ENCODE measurements around the gene HOXC12. TPM values are rescaled to one million over a fixed set of nuclear protein-coding genes. Genes with fewer than 3 reads are reported as not detected.
A peak's percentile ranks its signal among the peaks of the same experiment; 100 is the strongest.

HOXC12 gene
- total and polyA plus RNA-seq, 2 donors (not counting 1 experiment from before 2014, with no cell fraction given): not detected

- no peak for TF ChIP-seq EZH2 (IDR thresholded peaks at IDR 0.05; ENCODE audit: borderline replicate concordance, insufficient read depth, low read depth, low read length, poor library complexity, severe bottlenecking)
- TF ChIP-seq CTCF (IDR thresholded peaks at IDR 0.05): peak; percentile 37
- intact Hi-C loops (cut with micrococcal nuclease): no loop called here
- Histone ChIP-seq H3K9me3 (ENCODE audit: control extremely low read depth in 1 of 3, control insufficient read depth in 2 of 3, insufficient read depth in 1 of 3, low read length in 2 of 3) (peaks cover 0 to 78% (median 16%) of the 10 kb centered on the region in 3 donors), H3K27ac (ENCODE audit: low read length in 2 of 2) (no peak overlapping the region), H3K4me2 (replicated peaks; ENCODE audit: low read depth, low read length, poor library complexity, severe bottlenecking) (no peak overlapping the region), H3K36me3 (replicated peaks in 1 of 2; ENCODE audit: control extremely low read depth in 1 of 2, control insufficient read depth in 1 of 2, extremely low read depth in 1 of 2, insufficient read depth in 2 of 2, low read length in 1 of 2) (no peaks in the 10 kb centered on the region), H3K9ac (ENCODE audit: low read length) (no peak overlapping the region), H2AFZ (ENCODE audit: insufficient read depth, low read depth, low read length, poor library complexity, severe bottlenecking) (no peak overlapping the region), H3K4me1 (ENCODE audit: control insufficient read depth in 2 of 2, insufficient read depth in 2 of 2, low read length in 2 of 2) (peaks cover 22 to 31% of the 10 kb centered on the region in 2 donors), H4K20me1 (ENCODE audit: control insufficient read depth, insufficient read depth, low read length, poor library complexity, severe bottlenecking) (no peaks in the 10 kb centered on the region), H3K4me3 (ENCODE audit: control extremely low read depth in 1 of 5, extremely low read depth in 1 of 5, insufficient read depth in 1 of 5, low read depth in 2 of 5, low read length in 4 of 5) (peak overlapping the region in 1 of 5 experiments; percentile 3), H3K27me3 (replicated peaks in 1 of 4; ENCODE audit: control extremely low read depth in 1 of 4, control insufficient read depth in 3 of 4, insufficient read depth in 4 of 4, low read length in 3 of 4) (peaks cover 0 to 97% (median 89%) of the 10 kb centered on the region in 4 experiments), H3K79me2 (ENCODE audit: control insufficient read depth, insufficient read depth, low read length) (no peaks in the 10 kb centered on the region)
- no peaks in the 10 kb centered on the region for H3K9me3 Mint-ChIP-seq (ENCODE audit: insufficient read depth)
- H3K4me1 Mint-ChIP-seq: peaks cover 10% of the 10 kb centered on the region
- peaks cover 82% of the 10 kb centered on the region for H3K27me3 Mint-ChIP-seq
- POLR2A ChIA-PET: no interaction called here
- H3K4me3 Mint-ChIP-seq: no peak overlapping the region
- 10% methylated on average over 5 of the region's 7 CpGs for WGBS (ENCODE audit: insufficient coverage)
- no peak overlapping the region for H3K27ac Mint-ChIP-seq
- CTCF ChIA-PET: interaction anchor here (1.5 kb wide), 1 partner anchor 22 kb away, joined by 4 read pairs; no protein-coding TSS in a partner anchor
- ATAC-seq (ENCODE audit: low read depth): no peak
- DNase-seq: no peak
These were observed 25.6 kb downstream of the HOXC12 start for GRCh38 chr12:53980104-53980801.

- H4K20me1 ChIP-seq (ENCODE audit: control insufficient read depth, insufficient read depth, low read length, poor library complexity, severe bottlenecking): no peaks in the 10 kb centered on the region
- no peak for TF ChIP-seq CTCF (IDR thresholded peaks at IDR 0.05)
- no peak for TF ChIP-seq EZH2 (IDR thresholded peaks at IDR 0.05; ENCODE audit: borderline replicate concordance, insufficient read depth, low read depth, low read length, poor library complexity, severe bottlenecking)
- H3K9me3 ChIP-seq (ENCODE audit: control extremely low read depth in 1 of 3, control insufficient read depth in 2 of 3, insufficient read depth in 1 of 3, low read length in 2 of 3): peaks cover 0 to 78% (median 12%) of the 10 kb centered on the region in 3 donors
- Mint-ChIP-seq H3K4me3 (no peak overlapping the region), H3K9me3 (ENCODE audit: insufficient read depth) (no peaks in the 10 kb centered on the region), H3K27ac (no peak overlapping the region), H3K4me1 (peaks cover 7% of the 10 kb centered on the region), H3K27me3 (peaks cover 81% of the 10 kb centered on the region)
- H3K27me3 ChIP-seq (replicated peaks in 1 of 4; ENCODE audit: control extremely low read depth in 1 of 4, control insufficient read depth in 3 of 4, insufficient read depth in 4 of 4, low read length in 3 of 4): peaks cover 0 to 97% (median 90%) of the 10 kb centered on the region in 4 experiments
- intact Hi-C loops (cut with micrococcal nuclease): no loop called here
- H2AFZ ChIP-seq (ENCODE audit: insufficient read depth, low read depth, low read length, poor library complexity, severe bottlenecking): no peak overlapping the region
- ATAC-seq (ENCODE audit: low read depth): no peak
- peak; percentile 27 for DNase-seq
- no peaks in the 10 kb centered on the region for H3K79me2 ChIP-seq (ENCODE audit: control insufficient read depth, insufficient read depth, low read length)
- peaks cover 23 to 32% of the 10 kb centered on the region in 2 donors for H3K4me1 ChIP-seq (ENCODE audit: control insufficient read depth in 2 of 2, insufficient read depth in 2 of 2, low read length in 2 of 2)
- no peak overlapping the region for H3K27ac ChIP-seq (ENCODE audit: low read length in 2 of 2)
- H3K4me3 ChIP-seq (ENCODE audit: control extremely low read depth in 1 of 5, extremely low read depth in 1 of 5, insufficient read depth in 1 of 5, low read depth in 2 of 5, low read length in 4 of 5): peak overlapping the region in 1 of 5 experiments; percentile 3
- POLR2A ChIA-PET: no interaction called here
- CTCF ChIA-PET: interaction anchor here (1.5 kb wide), 1 partner anchor 22 kb away, joined by 4 read pairs; no protein-coding TSS in a partner anchor
- H3K9ac ChIP-seq (ENCODE audit: low read length): no peak overlapping the region
- no peaks in the 10 kb centered on the region for H3K36me3 ChIP-seq (replicated peaks in 1 of 2; ENCODE audit: control extremely low read depth in 1 of 2, control insufficient read depth in 1 of 2, extremely low read depth in 1 of 2, insufficient read depth in 2 of 2, low read length in 1 of 2)
- 25% methylated on average over 10 of the region's 15 CpGs for WGBS (ENCODE audit: insufficient coverage)
- H3K4me2 ChIP-seq (replicated peaks; ENCODE audit: low read depth, low read length, poor library complexity, severe bottlenecking): no peak overlapping the region
These were observed 26.2 kb downstream of the HOXC12 start for GRCh38 chr12:53980802-53981496.
